Smooth muscle cell (in vitro differentiated cells): ENCODE results near the gene PRKCE. TPM values are rescaled to one million over a fixed set of nuclear protein-coding genes. Genes with fewer than 3 reads are reported as not detected.

ENCODE experiments used
- DNase-seq: peaks from one replicate; lab custom pipeline; 2025; ENCODE audit not compliant: unreplicated experiment; lab: John Stamatoyannopoulos, UW
- H2AFZ ChIP-seq: fragments of 200-600 bp; sonication (generic); 2 replicates; pipeline ENCODE4 v1.6.0; 2016; ENCODE audit warnings: antibody characterized with exemption, low read depth, mild to moderate bottlenecking
- H3F3A ChIP-seq: fragments of 200-600 bp; sonication (generic); 2 replicates; pipeline ENCODE4 v1.6.0; 2017; ENCODE audit warnings: antibody characterized with exemption, low read depth
- H3K27ac ChIP-seq: fragments of 200-600 bp; sonication (generic); 2 replicates; pipeline ENCODE4 v1.5.1; 2016; ENCODE audit warnings: low read depth, mild to moderate bottlenecking
- H3K27me3 ChIP-seq: fragments of 200-600 bp; sonication (generic); 2 replicates; pipeline ENCODE4 v1.6.1; 2016; ENCODE audit warnings: low read depth, mild to moderate bottlenecking
- H3K36me3 ChIP-seq: fragments of 200-600 bp; sonication (generic); 2 replicates; pipeline ENCODE4 v1.5.1; 2016; ENCODE audit warnings: low read depth
- H3K4me1 ChIP-seq: fragments of 200-600 bp; sonication (generic); 2 replicates; pipeline ENCODE4 v1.5.1; 2016; ENCODE audit warnings: low read depth
- H3K4me2 ChIP-seq: fragments of 200-600 bp; sonication (generic); 2 replicates; pipeline ENCODE4 v1.6.0; 2016; ENCODE audit warnings: mild to moderate bottlenecking
- H3K4me3 ChIP-seq: fragments of 200-600 bp; sonication (generic); 2 replicates; pipeline ENCODE4 v1.5.1; 2016; ENCODE audit warnings: mild to moderate bottlenecking
- H3K79me2 ChIP-seq: fragments of 200-600 bp; sonication (generic); 2 replicates; pipeline ENCODE4 v1.6.0; 2016; ENCODE audit warnings: low read depth, mild to moderate bottlenecking
- H3K9ac ChIP-seq: fragments of 200-600 bp; sonication (generic); 2 replicates; pipeline ENCODE4 v1.6.0; 2016; ENCODE audit warnings: low read depth
- H3K9me3 ChIP-seq: fragments of 200-600 bp; sonication (generic); replicated peaks from 2 replicates; pipeline ENCODE4 v1.5.1; 2016; ENCODE audit warnings: low read depth
- H4K20me1 ChIP-seq: fragments of 200-600 bp; sonication (generic); 2 replicates; pipeline ENCODE4 v1.6.0; 2016; ENCODE audit warnings: low read depth
- WGBS: methylation state at CpG from one replicate; pipeline ENCODE4 v1.1.7; 2016; ENCODE audit warnings: low lambda C conversion rate; 5-methylcytosine and 5-hydroxymethylcytosine counted together
- polyA plus RNA-seq: library from polyadenylated mRNA; unstranded; fragments of >200 nt; fragmentation: Nextera tagmentation; extraction: Ambion mirVana; gene quantifications from 2 replicates; pipeline ENCODE4 v1.2.1, GENCODE V29; 2016
- total RNA-seq: library from RNA; depleted of rRNA; stranded (reverse); fragments of >200 nt; gene quantifications from 2 replicates; pipeline ENCODE4 v1.2.3, GENCODE V29; 2014
- TF ChIP-seq, protein P1 (sequence below): fragments of 200-600 bp; sonication (generic); IDR thresholded peaks from 2 replicates; pipeline ENCODE4 v1.5.1; 2017; ENCODE audit warnings: borderline replicate concordance, mild to moderate bottlenecking, antibody characterized with exemption; ENCODE audit not compliant: insufficient read depth, poor library complexity, severe bottlenecking

PRKCE gene
- total and polyA plus RNA-seq, 2 experiments from 2014 or later: 20.6 to 29.1 TPM

DNA sequence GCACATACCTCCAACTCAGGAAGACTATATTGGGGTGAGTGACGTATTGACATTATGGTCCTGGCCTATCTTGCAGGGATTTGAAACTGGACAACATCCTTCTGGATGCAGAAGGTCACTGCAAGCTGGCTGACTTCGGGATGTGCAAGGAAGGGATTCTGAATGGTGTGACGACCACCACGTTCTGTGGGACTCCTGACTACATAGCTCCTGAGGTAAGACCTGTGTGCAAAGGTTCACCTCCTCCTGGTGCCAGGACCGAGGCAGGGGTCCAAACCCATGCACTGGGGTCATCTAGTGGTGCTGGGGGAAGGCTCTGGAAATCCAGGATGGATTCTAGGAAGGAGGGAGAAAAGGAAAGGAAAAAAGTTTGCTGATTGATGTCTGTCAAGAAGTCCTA, 493.5 kb downstream of the PRKCE start:
- no peak overlapping the region for H3K27ac ChIP-seq
- H3K4me1 ChIP-seq: peaks cover 5% of the 10 kb centered on the region
- no peaks in the 10 kb centered on the region for H4K20me1 ChIP-seq
- H3K9me3 ChIP-seq: no peaks in the 10 kb centered on the region
- H3K4me3 ChIP-seq: no peak overlapping the region
- H2AFZ ChIP-seq: no peak overlapping the region
- TF ChIP-seq, protein P1, sequence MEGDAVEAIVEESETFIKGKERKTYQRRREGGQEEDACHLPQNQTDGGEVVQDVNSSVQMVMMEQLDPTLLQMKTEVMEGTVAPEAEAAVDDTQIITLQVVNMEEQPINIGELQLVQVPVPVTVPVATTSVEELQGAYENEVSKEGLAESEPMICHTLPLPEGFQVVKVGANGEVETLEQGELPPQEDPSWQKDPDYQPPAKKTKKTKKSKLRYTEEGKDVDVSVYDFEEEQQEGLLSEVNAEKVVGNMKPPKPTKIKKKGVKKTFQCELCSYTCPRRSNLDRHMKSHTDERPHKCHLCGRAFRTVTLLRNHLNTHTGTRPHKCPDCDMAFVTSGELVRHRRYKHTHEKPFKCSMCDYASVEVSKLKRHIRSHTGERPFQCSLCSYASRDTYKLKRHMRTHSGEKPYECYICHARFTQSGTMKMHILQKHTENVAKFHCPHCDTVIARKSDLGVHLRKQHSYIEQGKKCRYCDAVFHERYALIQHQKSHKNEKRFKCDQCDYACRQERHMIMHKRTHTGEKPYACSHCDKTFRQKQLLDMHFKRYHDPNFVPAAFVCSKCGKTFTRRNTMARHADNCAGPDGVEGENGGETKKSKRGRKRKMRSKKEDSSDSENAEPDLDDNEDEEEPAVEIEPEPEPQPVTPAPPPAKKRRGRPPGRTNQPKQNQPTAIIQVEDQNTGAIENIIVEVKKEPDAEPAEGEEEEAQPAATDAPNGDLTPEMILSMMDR: no peak
- H3K4me2 ChIP-seq: no peak overlapping the region
- no peak for DNase-seq
- H3K27me3 ChIP-seq: no peaks in the 10 kb centered on the region
- no peak overlapping the region for H3K9ac ChIP-seq
- no peaks in the 10 kb centered on the region for H3K79me2 ChIP-seq
- H3F3A ChIP-seq: no peaks in the 10 kb centered on the region
- no peaks in the 10 kb centered on the region for H3K36me3 ChIP-seq
- 96% methylated on average over 5 of the region's 5 CpGs for WGBS

DNA sequence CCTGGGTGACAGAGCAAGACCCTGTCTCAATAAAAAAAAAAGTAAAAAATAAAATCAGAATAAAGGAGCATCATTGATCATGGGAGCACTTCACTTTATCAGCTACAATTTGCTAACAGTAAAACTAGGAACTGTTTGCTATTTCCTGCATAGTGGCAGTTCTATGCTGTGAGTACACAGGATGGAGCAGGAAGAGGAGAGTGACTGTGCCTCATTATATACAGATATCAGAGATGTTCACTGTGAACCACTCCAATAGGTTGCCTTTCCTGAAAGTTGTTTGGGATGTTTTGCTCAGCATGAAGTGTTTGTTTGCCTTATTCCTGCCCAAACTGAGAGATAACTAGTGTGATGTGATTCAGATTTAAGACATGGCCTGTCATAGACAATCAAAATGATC, 494.4 kb downstream of the PRKCE start:
- no peaks in the 10 kb centered on the region for H3K36me3 ChIP-seq
- H3K4me2 ChIP-seq: no peak overlapping the region
- TF ChIP-seq, protein P1: no peak
- no peaks in the 10 kb centered on the region for H3F3A ChIP-seq
- no peaks in the 10 kb centered on the region for H4K20me1 ChIP-seq
- no peak overlapping the region for H3K4me3 ChIP-seq
- no peaks in the 10 kb centered on the region for H3K9me3 ChIP-seq
- no peaks in the 10 kb centered on the region for H3K79me2 ChIP-seq
- H2AFZ ChIP-seq: no peak overlapping the region
- H3K27ac ChIP-seq: no peak overlapping the region
- H3K9ac ChIP-seq: no peak overlapping the region
- no peak for DNase-seq
- H3K4me1 ChIP-seq: peaks cover 5% of the 10 kb centered on the region
- H3K27me3 ChIP-seq: no peaks in the 10 kb centered on the region

DNA sequence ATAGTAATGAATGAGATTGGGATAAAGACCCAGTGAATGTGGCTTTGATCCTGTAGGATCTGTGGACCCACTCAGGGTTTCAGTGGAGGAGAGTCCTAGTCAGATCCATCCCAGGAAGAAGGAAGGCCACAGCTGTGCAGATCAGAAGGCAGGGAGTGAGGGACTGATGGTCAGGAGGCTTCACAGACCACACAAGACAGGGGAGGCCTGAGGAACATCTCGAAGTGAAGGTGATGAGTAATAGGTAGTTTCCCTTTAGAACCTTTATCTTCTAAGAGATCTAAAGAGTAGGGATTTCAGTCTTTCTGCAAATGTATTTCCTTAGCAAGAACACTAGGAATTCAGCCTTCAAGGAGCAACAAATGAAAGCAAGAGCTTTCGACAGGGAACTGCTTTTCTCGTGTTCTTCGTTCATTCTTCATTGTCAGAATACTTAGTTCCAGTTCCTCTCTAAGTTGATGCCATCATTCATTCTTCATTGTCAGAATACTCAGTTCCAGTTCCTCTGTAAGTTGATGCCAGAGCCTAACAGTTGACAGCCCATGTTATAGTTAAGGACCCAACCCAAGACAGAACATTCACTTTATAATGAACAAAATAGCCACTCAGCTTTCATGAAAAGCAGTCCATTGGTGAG, 495.5 kb downstream of the PRKCE start:
- Histone ChIP-seq H3K27ac (no peak overlapping the region), H3K9ac (no peak overlapping the region), H3K4me2 (no peak overlapping the region), H2AFZ (no peak overlapping the region), H4K20me1 (no peaks in the 10 kb centered on the region), H3K4me1 (peaks cover 5% of the 10 kb centered on the region), H3K79me2 (no peaks in the 10 kb centered on the region), H3K36me3 (no peaks in the 10 kb centered on the region), H3F3A (no peaks in the 10 kb centered on the region), H3K27me3 (no peaks in the 10 kb centered on the region), H3K4me3 (no peak overlapping the region), H3K9me3 (no peaks in the 10 kb centered on the region)
- TF ChIP-seq, protein P1: no peak
- DNase-seq: no peak
- WGBS: 67% methylated on average over 4 of the region's 4 CpGs
